WTC11 (cell line): Measurements from ENCODE around the gene NEK6.

Experiments used
- AFF4 ChIP-seq: sonication (generic); formaldehyde crosslinking; IDR thresholded peaks from 2 replicates; pipeline ENCODE4 v1.8.1; 2023; ENCODE audit warnings: mild to moderate bottlenecking, missing genetic modification reagents, borderline replicate concordance
- ATF1 ChIP-seq: sonication (generic); formaldehyde crosslinking; IDR thresholded peaks from 2 replicates; pipeline ENCODE4 v1.8.1; 2023; ENCODE audit warnings: mild to moderate bottlenecking, moderate library complexity, missing genetic modification reagents
- CREM ChIP-seq: sonication (generic); formaldehyde crosslinking; IDR thresholded peaks from 2 replicates; pipeline ENCODE4 v1.8.1; 2022; ENCODE audit warnings: mild to moderate bottlenecking, missing genetic modification reagents, moderate library complexity
- CTCF ChIP-seq: fragments of 200-600 bp; IDR thresholded peaks from 2 replicates; pipeline ENCODE4 v1.8.0; 2022; ENCODE audit warnings: antibody characterized with exemption
- ELF4 ChIP-seq: sonication (generic); formaldehyde crosslinking; IDR thresholded peaks from 2 replicates; pipeline ENCODE4 v1.8.1; 2022; ENCODE audit warnings: low read depth, mild to moderate bottlenecking, moderate library complexity, missing genetic modification reagents
- EMX1 ChIP-seq: fragments of 250-450 bp; sonication (Bioruptor Pico); IDR thresholded peaks from 2 replicates; pipeline ENCODE4 v1.8.0; 2021; ENCODE audit warnings: mild to moderate bottlenecking
- GTF2I ChIP-seq: fragments of 250-450 bp; sonication (Bioruptor Pico); conservative IDR thresholded peaks from 2 replicates; pipeline ENCODE4 v1.4.0; 2021; ENCODE audit warnings: mild to moderate bottlenecking
- NR2C2 ChIP-seq: sonication (generic); formaldehyde crosslinking; IDR thresholded peaks from 2 replicates; pipeline ENCODE4 v1.8.0; 2022; ENCODE audit warnings: mild to moderate bottlenecking, missing genetic modification reagents
- PRDM15 ChIP-seq: sonication (generic); formaldehyde crosslinking; IDR thresholded peaks from 2 replicates; pipeline ENCODE4 v1.8.0; 2022; ENCODE audit warnings: missing genetic modification reagents
- SMAD4 ChIP-seq: sonication (generic); formaldehyde crosslinking; IDR thresholded peaks from 2 replicates; pipeline ENCODE4 v1.8.0; 2022; ENCODE audit warnings: mild to moderate bottlenecking, missing genetic modification reagents
- TP53 ChIP-seq: sonication (generic); formaldehyde crosslinking; IDR thresholded peaks from 2 replicates; pipeline ENCODE4 v1.8.1; 2023; ENCODE audit warnings: mild to moderate bottlenecking, missing genetic modification reagents
- USF1 ChIP-seq: sonication (generic); formaldehyde crosslinking; IDR thresholded peaks from 2 replicates; pipeline ENCODE4 v1.8.0; 2022; ENCODE audit warnings: mild to moderate bottlenecking, missing genetic modification reagents
- TF ChIP-seq, protein P1 (sequence below): sonication (generic); formaldehyde crosslinking; IDR thresholded peaks from 2 replicates; pipeline ENCODE4 v1.8.0; 2022; ENCODE audit warnings: mild to moderate bottlenecking, missing genetic modification reagents

DNA sequence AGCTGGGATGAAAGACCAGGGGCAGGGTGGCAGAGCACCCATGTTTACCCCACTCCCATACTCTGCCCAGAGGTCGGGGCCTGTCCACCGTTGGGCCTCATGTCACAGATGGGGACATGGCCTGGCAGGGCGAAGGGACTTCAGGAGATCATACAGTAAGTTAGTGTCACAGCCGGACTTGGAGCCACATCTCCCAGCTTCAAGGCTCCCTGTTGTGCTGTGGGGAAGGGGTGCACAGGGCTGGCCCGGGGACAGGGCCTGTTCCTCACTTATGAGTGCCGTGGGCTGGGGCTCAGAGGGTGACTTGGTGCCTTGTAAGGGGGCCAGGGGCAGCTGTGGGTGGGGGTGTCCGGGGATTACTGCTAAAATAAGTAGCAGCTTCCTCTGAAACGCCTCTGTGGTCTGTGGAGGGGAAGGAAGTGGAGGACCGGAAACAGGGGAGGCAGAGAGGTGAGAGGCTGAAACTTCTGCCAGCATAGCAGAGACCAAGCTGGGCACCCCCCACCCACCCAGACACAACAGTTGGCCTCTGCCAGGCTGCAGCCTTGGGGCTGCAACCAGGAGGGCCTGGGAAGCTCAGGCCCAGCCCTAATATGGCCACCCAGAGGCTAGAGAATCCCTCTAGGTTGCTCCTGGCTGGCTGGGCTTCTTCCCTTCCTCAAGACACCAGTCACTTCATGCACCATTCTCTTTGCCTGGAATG, 41.1 kb upstream of the NEK6 start:
- no peak for TF ChIP-seq ATF1 (CRISPR knock-in tag)
- TF ChIP-seq CTCF: no peak
- no peak for TF ChIP-seq USF1 (CRISPR knock-in tag)
- TF ChIP-seq, protein P1, sequence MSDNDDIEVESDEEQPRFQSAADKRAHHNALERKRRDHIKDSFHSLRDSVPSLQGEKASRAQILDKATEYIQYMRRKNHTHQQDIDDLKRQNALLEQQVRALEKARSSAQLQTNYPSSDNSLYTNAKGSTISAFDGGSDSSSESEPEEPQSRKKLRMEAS (CRISPR knock-in tag): no peak
- no peak for TF ChIP-seq SMAD4 (CRISPR knock-in tag)
- no peak for TF ChIP-seq CREM (CRISPR knock-in tag)
- TF ChIP-seq EMX1 (CRISPR knock-in tag): no peak
- TF ChIP-seq NR2C2: no peak
- TF ChIP-seq GTF2I (CRISPR knock-in tag): no peak
- no peak for TF ChIP-seq PRDM15
- TF ChIP-seq ELF4 (CRISPR knock-in tag): no peak
- no peak for TF ChIP-seq TP53 (CRISPR knock-in tag)
- TF ChIP-seq AFF4 (CRISPR knock-in tag): no peak
